PFSK-1 (cell line): ENCODE data around the gene SSMEM1.

Experiments
- REST ChIP-seq, 2 experiments: IDR thresholded peaks; 2 replicates each; pipeline versions ENCODE4 v1.6.1 to v1.8.0; 2011 to 2012; ENCODE audit warnings: low read depth in 2 of 2, low read length in 2 of 2, control low read depth in 1 of 2, inconsistent platforms in 1 of 2, mild to moderate bottlenecking in 1 of 2, moderate library complexity in 1 of 2; ENCODE audit not compliant: insufficient read depth in 1 of 2
- TAF1 ChIP-seq: IDR thresholded peaks from 2 replicates; pipeline ENCODE4 v1.6.1; 2012; ENCODE audit warnings: low read length, control low read depth, borderline replicate concordance; ENCODE audit not compliant: insufficient read depth

GRCh38 chr7:130208516-130208915, 856 bp downstream of the SSMEM1 start:
- no peak for TF ChIP-seq REST (IDR thresholded peaks at IDR 0.05; ENCODE audit: insufficient read depth in 1 of 2, low read depth in 2 of 2, low read length in 2 of 2)
- no peak for TF ChIP-seq TAF1
